ENCODE results near the gene SCEL. TPM values are rescaled to one million over a fixed set of nuclear protein-coding genes. Genes with fewer than 3 reads are reported as not detected.
"Not testable (repeated sequence)": the region's sequence is repeated elsewhere in the genome, so short reads cannot be mapped to it uniquely, and the experiment has no call there.

The SCEL gene
- total RNA-seq, 1 donor from 2014 or later, result 91.3 TPM

GRCh38 chr13:77628170-77628569, 92.7 kb downstream of the SCEL start:
- no peak for DNase-seq (ENCODE audit: extremely low spot score in 2 of 2)
- H3K27me3 ChIP-seq, result no peaks in the 10 kb centered on the region
- no peaks in the 10 kb centered on the region for H3K36me3 ChIP-seq
- H3K9me3 ChIP-seq, result no peaks in the 10 kb centered on the region
- no peak for TF ChIP-seq POLR2A (IDR thresholded peaks at IDR 0.05)
- no peak for TF ChIP-seq CTCF (IDR thresholded peaks at IDR 0.05)
- TF ChIP-seq POLR2AphosphoS5 (IDR thresholded peaks at IDR 0.05; ENCODE audit: insufficient read depth in 1 of 2, low read depth in 1 of 2), result no peak
- intact Hi-C loops (cut with DNase I), result no loop called here
- H3K4me1 ChIP-seq, result no peaks in the 10 kb centered on the region
- H3K27ac ChIP-seq, result no peak overlapping the region
- no peak overlapping the region for H3K4me3 ChIP-seq

- no peaks in the 10 kb centered on the region for H3K9me3 ChIP-seq
- no peaks in the 10 kb centered on the region for H3K36me3 ChIP-seq
- TF ChIP-seq CTCF (IDR thresholded peaks at IDR 0.05), result no peak
- no peak for TF ChIP-seq POLR2A (IDR thresholded peaks at IDR 0.05)
- TF ChIP-seq POLR2AphosphoS5 (IDR thresholded peaks at IDR 0.05; ENCODE audit: insufficient read depth in 1 of 2, low read depth in 1 of 2), result no peak
- no peaks in the 10 kb centered on the region for H3K27me3 ChIP-seq
- no peak for DNase-seq (ENCODE audit: extremely low spot score in 2 of 2)
- H3K4me1 ChIP-seq, result no peaks in the 10 kb centered on the region
- intact Hi-C loops (cut with DNase I), result no loop called here
- H3K27ac ChIP-seq, result no peak overlapping the region
- H3K4me3 ChIP-seq, result no peak overlapping the region
Measured at GRCh38 chr13:77637588-77637987, 102.1 kb downstream of the SCEL start.

GRCh38 chr13:77650409-77650808, 114.9 kb downstream of the SCEL start:
- DNase-seq (ENCODE audit: extremely low spot score in 2 of 2), result no peak
- no peaks in the 10 kb centered on the region for H3K36me3 ChIP-seq
- no peak overlapping the region for H3K4me3 ChIP-seq
- no peaks in the 10 kb centered on the region for H3K27me3 ChIP-seq
- no peaks in the 10 kb centered on the region for H3K4me1 ChIP-seq
- intact Hi-C loops (cut with DNase I), result no loop called here
- no peaks in the 10 kb centered on the region for H3K9me3 ChIP-seq
- TF ChIP-seq POLR2A (IDR thresholded peaks at IDR 0.05), result no peak
- H3K27ac ChIP-seq, result no peak overlapping the region

- H3K27ac ChIP-seq, result no peak overlapping the region
- no peaks in the 10 kb centered on the region for H3K27me3 ChIP-seq
- intact Hi-C loops (cut with DNase I), result no loop called here
- H3K4me3 ChIP-seq, result no peak overlapping the region
- no peaks in the 10 kb centered on the region for H3K9me3 ChIP-seq
- TF ChIP-seq CTCF (IDR thresholded peaks at IDR 0.05) (no peak), POLR2AphosphoS5 (IDR thresholded peaks at IDR 0.05; ENCODE audit: insufficient read depth in 1 of 2, low read depth in 1 of 2) (no peak), POLR2A (IDR thresholded peaks at IDR 0.05) (no peak)
- H3K36me3 ChIP-seq, result no peaks in the 10 kb centered on the region
- no peak for DNase-seq (ENCODE audit: extremely low spot score in 2 of 2)
- no peaks in the 10 kb centered on the region for H3K4me1 ChIP-seq
Measured at GRCh38 chr13:77653301-77653700, 117.8 kb downstream of the SCEL start.

- intact Hi-C loops (cut with DNase I); H3K36me3 ChIP-seq; H3K27ac ChIP-seq; H3K27me3 ChIP-seq; H3K4me1 ChIP-seq; H3K4me3 ChIP-seq; DNase-seq (ENCODE audit: extremely low spot score in 2 of 2); H3K9me3 ChIP-seq: not testable (repeated sequence)
Measured at GRCh38 chr13:77660016-77660415, 124.5 kb downstream of the SCEL start.

- Histone ChIP-seq H3K27me3 (no peaks in the 10 kb centered on the region), H3K4me1 (no peaks in the 10 kb centered on the region), H3K4me3 (no peak overlapping the region), H3K9me3 (no peaks in the 10 kb centered on the region), H3K27ac (no peak overlapping the region), H3K36me3 (no peaks in the 10 kb centered on the region)
- DNase-seq (ENCODE audit: extremely low spot score in 2 of 2), result no peak
- TF ChIP-seq POLR2AphosphoS5 (IDR thresholded peaks at IDR 0.05; ENCODE audit: insufficient read depth in 1 of 2, low read depth in 1 of 2) (no peak), POLR2A (IDR thresholded peaks at IDR 0.05) (no peak), CTCF (IDR thresholded peaks at IDR 0.05) (no peak)
- intact Hi-C loops (cut with DNase I), result no loop called here
Measured at GRCh38 chr13:77660841-77661250, 125.3 kb downstream of the SCEL start.

GRCh38 chr13:77662301-77662700, 126.8 kb downstream of the SCEL start:
- H3K9me3 ChIP-seq; DNase-seq (ENCODE audit: extremely low spot score in 2 of 2); H3K4me3 ChIP-seq; intact Hi-C loops (cut with DNase I); H3K4me1 ChIP-seq; H3K27ac ChIP-seq; H3K36me3 ChIP-seq; H3K27me3 ChIP-seq: not testable (repeated sequence)

- H3K4me3 ChIP-seq; intact Hi-C loops (cut with DNase I); H3K4me1 ChIP-seq; H3K36me3 ChIP-seq; H3K9me3 ChIP-seq; H3K27me3 ChIP-seq; DNase-seq (ENCODE audit: extremely low spot score in 2 of 2); H3K27ac ChIP-seq: not testable (repeated sequence)
Measured at GRCh38 chr13:77662831-77663230, 127.3 kb downstream of the SCEL start.
